ENCODE measurements around the gene SETDB2. TPM values are rescaled to one million over a fixed set of nuclear protein-coding genes. Genes with fewer than 3 reads are reported as not detected.
A peak's percentile ranks its signal among the peaks of the same experiment; 100 is the strongest.

SETDB2 gene
- total RNA-seq, 1 experiment from 2014 or later, result 14.9 TPM

DNA sequence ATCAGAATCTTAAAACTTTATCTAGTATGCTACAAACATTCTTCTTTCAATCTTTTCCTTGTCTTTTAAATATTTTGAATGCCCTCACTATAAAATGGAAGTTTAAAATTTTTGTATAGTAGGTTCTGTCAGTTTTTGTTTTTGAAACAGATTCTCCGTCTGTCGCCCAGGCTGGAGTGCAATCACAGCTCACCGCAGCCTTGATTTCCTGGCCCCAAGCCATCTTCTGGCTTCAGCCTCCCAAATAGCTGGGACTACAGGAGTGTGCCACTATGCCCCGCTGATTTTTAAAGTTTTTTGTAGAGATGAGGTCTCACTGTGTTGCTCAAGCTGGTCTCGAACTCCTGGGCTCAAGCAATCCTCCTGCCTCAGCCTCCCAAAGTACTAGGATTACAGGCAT is 72.4 kb downstream of the SETDB2 start:
- in situ Hi-C loops (cut with HindIII; ENCODE audit: low sequenced_read_pairs), result no loop called here
- peak; percentile 67 for DNase-seq (ENCODE audit: low spot score)

GRCh38 chr13:49517461-49517860 is 73.4 kb downstream of the SETDB2 start:
- DNase-seq (ENCODE audit: low spot score), result no peak
- in situ Hi-C loops (cut with HindIII; ENCODE audit: low sequenced_read_pairs), result no loop called here

GRCh38 chr13:49521224-49521623 is 77.2 kb downstream of the SETDB2 start:
- DNase-seq (ENCODE audit: low spot score), result no peak
- in situ Hi-C loops (cut with HindIII; ENCODE audit: low sequenced_read_pairs), result no loop called here

GRCh38 chr13:49524740-49525501 is 80.8 kb downstream of the SETDB2 start:
- in situ Hi-C loops (cut with HindIII; ENCODE audit: low sequenced_read_pairs), result no loop called here
- no peak for DNase-seq (ENCODE audit: low spot score)

DNA sequence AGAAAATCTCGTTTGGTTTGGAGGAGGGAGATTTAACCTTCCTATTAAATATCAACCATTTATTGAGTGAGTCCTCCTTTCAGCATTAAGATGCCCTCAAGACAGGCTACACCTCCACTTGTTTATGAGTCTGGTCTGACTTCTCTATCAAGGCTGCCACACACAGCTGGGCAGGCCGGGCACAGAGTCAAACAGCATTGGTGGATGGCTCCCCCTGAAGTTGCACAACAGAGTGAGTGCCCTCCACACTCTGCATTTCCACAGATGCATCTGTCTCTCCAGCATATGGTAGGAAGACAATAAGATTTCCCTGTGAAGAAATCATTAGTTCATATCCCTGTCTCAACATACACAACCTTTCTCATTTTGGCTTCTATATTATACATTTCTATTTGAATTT is 83.0 kb downstream of the SETDB2 start:
- no peak for DNase-seq (ENCODE audit: low spot score)
- in situ Hi-C loops (cut with HindIII; ENCODE audit: low sequenced_read_pairs), result no loop called here

GRCh38 chr13:49528161-49528560 is 84.1 kb downstream of the SETDB2 start:
- in situ Hi-C loops (cut with HindIII; ENCODE audit: low sequenced_read_pairs), result no loop called here
- DNase-seq (ENCODE audit: low spot score), result no peak

DNA sequence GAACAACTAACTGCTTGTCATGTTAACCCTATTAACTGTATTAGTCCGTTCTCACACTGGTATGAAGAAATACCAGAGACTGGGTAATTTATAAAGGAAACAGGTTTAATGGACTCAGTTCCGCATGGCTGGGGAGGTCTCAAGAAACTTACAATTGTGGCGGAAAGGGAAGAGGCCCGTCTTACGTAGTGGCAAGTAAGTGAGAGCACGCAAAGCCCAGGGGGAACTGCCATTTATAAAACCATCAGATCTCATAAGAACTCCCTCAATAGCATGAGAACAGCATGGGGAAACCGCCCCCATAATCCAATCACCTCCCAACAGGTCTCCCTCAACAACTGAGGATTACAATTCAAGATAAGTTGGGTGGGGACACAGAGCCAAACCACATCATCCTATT is 86.4 kb downstream of the SETDB2 start:
- DNase-seq (ENCODE audit: low spot score), result no peak
- in situ Hi-C loops (cut with HindIII; ENCODE audit: low sequenced_read_pairs), result no loop called here

GRCh38 chr13:49532593-49532992 is 88.5 kb downstream of the SETDB2 start:
- in situ Hi-C loops (cut with HindIII; ENCODE audit: low sequenced_read_pairs), result no loop called here
- no peak for DNase-seq (ENCODE audit: low spot score)

DNA sequence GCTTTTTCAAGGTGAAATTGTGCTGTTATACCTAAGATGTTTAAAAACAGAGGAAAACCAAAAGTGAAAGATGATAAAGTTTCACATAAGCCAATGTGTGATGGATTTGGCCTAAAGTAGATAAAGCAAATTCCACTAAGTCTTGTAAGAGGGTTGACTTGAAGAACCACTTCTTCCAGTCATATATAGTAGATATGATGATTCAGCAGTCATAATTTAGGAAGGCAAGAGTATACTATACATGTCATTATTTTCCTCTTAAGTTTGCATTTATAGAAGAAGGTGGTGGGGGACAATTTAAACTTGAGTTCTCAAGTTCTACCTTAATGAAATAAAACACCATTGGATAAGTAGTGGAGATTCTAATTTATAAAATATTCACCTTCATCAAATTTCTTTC is 88.9 kb downstream of the SETDB2 start:
- no peak for DNase-seq (ENCODE audit: low spot score)
- in situ Hi-C loops (cut with HindIII; ENCODE audit: low sequenced_read_pairs), result no loop called here

DNA sequence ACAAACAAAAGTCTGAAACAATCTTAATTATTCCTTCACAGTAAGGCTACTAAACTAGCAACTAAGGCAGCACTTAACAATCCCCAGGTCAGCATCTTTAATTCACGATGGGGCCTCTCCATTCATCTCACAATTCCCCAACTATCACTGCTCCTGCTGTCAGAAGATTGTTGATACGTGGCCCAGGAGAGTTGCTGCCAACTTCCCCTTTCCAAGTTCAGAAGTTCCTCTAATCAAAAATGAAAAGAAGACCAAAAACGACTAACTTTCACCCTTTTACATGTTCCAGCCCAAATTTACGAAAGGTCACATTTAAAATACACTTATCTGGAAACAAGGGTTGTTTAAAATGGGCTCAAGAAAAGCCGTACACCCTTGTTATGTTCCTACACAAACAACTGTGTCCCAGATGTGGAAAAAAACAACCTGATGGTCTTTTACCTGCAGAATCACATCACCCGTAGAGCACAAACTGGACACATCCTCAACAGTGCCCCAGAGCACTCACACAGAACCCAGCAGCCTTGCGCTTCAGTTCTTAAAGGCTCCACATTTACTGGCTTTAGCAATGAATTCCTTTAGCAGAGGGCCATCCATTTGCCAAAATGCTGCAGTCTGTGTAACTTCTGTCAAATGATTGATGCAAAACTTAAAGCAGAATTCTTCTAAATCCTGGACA is 89.7 kb downstream of the SETDB2 start:
- DNase-seq (ENCODE audit: low spot score), result no peak
- in situ Hi-C loops (cut with HindIII; ENCODE audit: low sequenced_read_pairs), result no loop called here

- in situ Hi-C loops (cut with HindIII; ENCODE audit: low sequenced_read_pairs), result no loop called here
- no peak for DNase-seq (ENCODE audit: low spot score)
Observed at GRCh38 chr13:49536144-49536873, 92.2 kb downstream of the SETDB2 start.

DNA sequence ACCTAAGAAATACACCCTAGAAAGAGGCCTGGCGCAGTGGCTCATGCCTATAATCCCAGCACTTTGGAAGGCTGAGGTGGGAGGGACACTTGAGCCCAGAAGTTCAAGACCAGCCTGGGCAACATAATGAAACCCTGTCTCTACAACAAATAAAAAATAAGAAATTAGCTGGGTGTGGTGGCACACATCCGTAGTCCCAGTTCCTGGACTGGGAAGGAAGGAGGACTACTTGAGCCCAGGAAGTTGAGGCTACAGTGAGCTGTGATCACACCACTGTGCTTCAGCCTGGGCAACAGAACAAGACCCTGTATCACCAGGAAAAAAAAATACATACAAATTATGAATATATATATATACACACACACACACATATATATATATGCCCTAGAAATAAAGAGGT is 94.3 kb downstream of the SETDB2 start:
- in situ Hi-C loops (cut with HindIII; ENCODE audit: low sequenced_read_pairs), result no loop called here
- DNase-seq (ENCODE audit: low spot score), result no peak

DNA sequence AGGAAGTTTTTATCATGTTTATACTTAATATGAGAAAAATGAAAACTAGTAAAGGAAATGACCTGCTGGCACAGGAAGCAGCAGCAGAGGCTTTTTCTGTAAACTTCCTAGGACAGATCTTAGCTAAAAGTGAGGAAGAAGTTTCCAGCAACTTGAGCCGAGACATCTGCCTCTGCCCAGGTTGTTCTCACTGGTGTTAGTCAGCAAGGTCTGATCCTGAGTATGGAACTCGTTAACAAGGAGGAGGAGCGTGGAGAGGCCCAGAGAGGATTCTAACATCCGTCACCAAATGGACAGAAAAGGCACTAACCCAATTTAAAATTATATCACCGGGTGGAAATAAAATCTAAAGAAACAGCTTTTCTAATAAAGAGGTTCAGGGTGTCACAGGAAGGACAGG is 95.2 kb downstream of the SETDB2 start:
- in situ Hi-C loops (cut with HindIII; ENCODE audit: low sequenced_read_pairs), result no loop called here
- DNase-seq (ENCODE audit: low spot score), result no peak

GRCh38 chr13:49539746-49540145 is 95.7 kb downstream of the SETDB2 start:
- DNase-seq (ENCODE audit: low spot score), result no peak
- in situ Hi-C loops (cut with HindIII; ENCODE audit: low sequenced_read_pairs), result no loop called here

DNA sequence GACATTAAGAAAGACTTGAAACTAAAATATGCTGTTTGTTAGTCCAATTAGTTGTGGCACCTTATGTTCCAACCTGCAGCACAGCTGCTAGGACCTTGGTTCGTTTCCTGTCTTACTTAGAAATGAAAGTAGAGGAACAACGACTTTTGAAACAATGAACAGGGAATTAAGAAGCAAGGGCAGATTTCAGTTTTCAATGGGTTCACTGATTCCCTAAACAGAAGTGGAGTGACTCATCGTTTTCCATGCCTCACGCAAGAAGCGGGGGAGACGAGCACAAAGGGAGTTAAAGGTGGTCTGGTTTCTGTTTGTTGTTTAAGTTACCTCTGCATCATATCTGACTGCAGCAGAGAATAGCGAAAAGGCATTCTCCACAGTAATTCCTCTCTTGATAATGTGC is 96.5 kb downstream of the SETDB2 start:
- in situ Hi-C loops (cut with HindIII; ENCODE audit: low sequenced_read_pairs), result no loop called here
- DNase-seq (ENCODE audit: low spot score), result no peak

GRCh38 chr13:49543656-49544055 is 99.6 kb downstream of the SETDB2 start:
- no peak for DNase-seq (ENCODE audit: low spot score)
- in situ Hi-C loops (cut with HindIII; ENCODE audit: low sequenced_read_pairs), result no loop called here

Other genes starting within 250 kb of the SETDB2 start
- gene MLNR, start 223.9 kb upstream of the SETDB2 start, total RNA-seq (2014; rRNA removed; shearing (Covaris generic)), result not detected in 2 replicates
- 1.6 and 2.2 TPM in 2 replicates for gene CDADC1, start 196.3 kb upstream of the SETDB2 start, total RNA-seq (2014; rRNA removed; shearing (Covaris generic))
- gene CAB39L, start 210 bp upstream of the SETDB2 start, total RNA-seq (2014; rRNA removed; shearing (Covaris generic)), result 22.2 and 42.4 TPM in 2 replicates
- 26.3 and 28.4 TPM in 2 replicates for gene PHF11, start 51.7 kb downstream of the SETDB2 start, total RNA-seq (2014; rRNA removed; shearing (Covaris generic))
- 15.4 and 28.2 TPM in 2 replicates for gene RCBTB1, start 141.3 kb downstream of the SETDB2 start, total RNA-seq (2014; rRNA removed; shearing (Covaris generic))
- gene ARL11, start 184.2 kb downstream of the SETDB2 start, total RNA-seq (2014; rRNA removed; shearing (Covaris generic)), result not detected in 2 replicates
- gene EBPL, start 247.2 kb downstream of the SETDB2 start, total RNA-seq (2014; rRNA removed; shearing (Covaris generic)), result 116 and 197 TPM in 2 replicates